ENCODE data around the gene XPO4.

GRCh38 chr13:20740021-20740420 is 162.5 kb downstream of the XPO4 start:
- no peak for TF ChIP-seq POLR2A (IDR thresholded peaks at IDR 0.05)
- TF ChIP-seq CTCF (IDR thresholded peaks at IDR 0.05) = no peak
